IMR-90 (cell line): ENCODE data around the gene TOGARAM1. TPM values are rescaled to one million over a fixed set of nuclear protein-coding genes. Genes with fewer than 3 reads are reported as not detected.

Experiments used
- ATAC-seq: fragments of 200-7000 bp; cut with Tn5 transposase; 2 replicates; pipeline ENCODE4 v1.9.1; 2020; ENCODE audit warnings: low read depth, mild to moderate bottlenecking, moderate library complexity
- BruUV-seq: library from RNA; stranded (reverse); fragments of 400-500 nt; replicated peaks from 2 replicates; lab custom pipeline; 2021; lab: Mats Ljungman, UMichigan
- CTCF ChIA-PET: fragments of 300-600 bp; formaldehyde crosslinking; extraction: SDS; loops from one replicate; lab custom pipeline; 2021; ENCODE audit warnings: antibody characterized with exemption; lab: Yijun Ruan, JAX
- POLR2A ChIA-PET: fragments of 300-600 bp; sonication (Branson Sonifier 250); formaldehyde crosslinking; loops from one replicate; lab custom pipeline; 2022; ENCODE audit warnings: antibody characterized with exemption; ENCODE audit not compliant: unreplicated experiment; lab: Charles Lee
- DNase-seq: peaks from one replicate; pipeline ENCODE4 v3.0.0; 2013
- H2AFZ ChIP-seq: replicated peaks from 2 replicates; pipeline ENCODE3; 2013; ENCODE audit warnings: low read length, mild to moderate bottlenecking; ENCODE audit not compliant: poor library complexity
- H2AK5ac ChIP-seq: 2 replicates; pipeline ENCODE4 v1.6.1; 2013; ENCODE audit warnings: low read depth, low read length, inconsistent platforms
- H2AK9ac ChIP-seq: replicated peaks from 2 replicates; pipeline ENCODE3; 2013; ENCODE audit warnings: mild to moderate bottlenecking, low read depth, low read length, moderate library complexity; ENCODE audit not compliant: poor library complexity
- H2BK120ac ChIP-seq: 2 replicates; pipeline ENCODE4 v1.6.1; 2013; ENCODE audit warnings: low read depth, low read length, inconsistent platforms
- H2BK15ac ChIP-seq: 3 replicates; pipeline ENCODE4 v1.6.1; 2013; ENCODE audit warnings: low read depth, low read length, inconsistent platforms
- H2BK20ac ChIP-seq: 2 replicates; pipeline ENCODE4 v1.6.1; 2013; ENCODE audit warnings: low read depth, mild to moderate bottlenecking, inconsistent platforms, low read length, moderate library complexity
- H2BK5ac ChIP-seq: 2 replicates; pipeline ENCODE4 v1.6.1; 2013; ENCODE audit warnings: mild to moderate bottlenecking, low read depth, low read length, inconsistent platforms; ENCODE audit not compliant: poor library complexity, severe bottlenecking
- H3K14ac ChIP-seq: replicated peaks from 2 replicates; pipeline ENCODE4 v1.6.1; 2013; ENCODE audit warnings: low read depth, low read length, inconsistent platforms
- H3K18ac ChIP-seq: 2 replicates; pipeline ENCODE4 v1.6.1; 2013; ENCODE audit warnings: low read depth, low read length, control low read depth
- H3K23ac ChIP-seq: 2 replicates; pipeline ENCODE4 v1.6.1; 2013; ENCODE audit warnings: low read depth, low read length, inconsistent platforms
- H3K27ac ChIP-seq: 2 replicates; pipeline ENCODE4 v1.5.1; 2013; ENCODE audit warnings: mild to moderate bottlenecking, control low read depth, low read length; ENCODE audit not compliant: insufficient read depth
- H3K27me3 ChIP-seq: 2 replicates; pipeline ENCODE4 v1.6.1; 2013; ENCODE audit warnings: low read length; ENCODE audit not compliant: control insufficient read depth, insufficient read depth
- H3K36me3 ChIP-seq: 2 replicates; pipeline ENCODE4 v1.6.1; 2013; ENCODE audit warnings: low read length, mixed read lengths; ENCODE audit not compliant: control insufficient read depth, insufficient read depth
- H3K4ac ChIP-seq: 2 replicates; pipeline ENCODE4 v1.6.1; 2013; ENCODE audit warnings: low read depth, low read length, inconsistent platforms
- H3K4me1 ChIP-seq: 2 replicates; pipeline ENCODE4 v1.6.1; 2013; ENCODE audit warnings: low read length, mixed read lengths; ENCODE audit not compliant: control insufficient read depth, insufficient read depth
- H3K4me2 ChIP-seq: 2 replicates; pipeline ENCODE4 v1.6.1; 2013; ENCODE audit warnings: low read depth, mild to moderate bottlenecking, control low read depth, low read length, moderate library complexity
- H3K4me3 ChIP-seq: 2 replicates; pipeline ENCODE4 v1.5.1; 2013; ENCODE audit warnings: low read depth, mild to moderate bottlenecking, control low read depth, low read length, moderate library complexity; ENCODE audit not compliant: insufficient read depth
- H3K56ac ChIP-seq: 2 replicates; pipeline ENCODE4 v1.6.1; 2013; ENCODE audit warnings: low read length, inconsistent platforms; ENCODE audit not compliant: insufficient read depth; ENCODE audit errors: extremely low read depth
- H3K79me1 ChIP-seq, 2 experiments: 2 replicates each; pipeline ENCODE4 v1.6.1; 2013; ENCODE audit warnings: low read length in 2 of 2, inconsistent platforms in 1 of 2, low read depth in 1 of 2
- H3K9ac ChIP-seq: 2 replicates; pipeline ENCODE4 v1.6.1; 2013; ENCODE audit warnings: low read depth, low read length, control low read depth
- H3K9me1 ChIP-seq: 2 replicates; pipeline ENCODE4 v1.6.1; 2013; ENCODE audit warnings: low read length, inconsistent platforms; ENCODE audit not compliant: insufficient read depth
- H3K9me3 ChIP-seq: 2 replicates; pipeline ENCODE4 v1.6.1; 2013; ENCODE audit warnings: low read length; ENCODE audit not compliant: control insufficient read depth, insufficient read depth
- H4K20me1 ChIP-seq: 2 replicates; pipeline ENCODE4 v1.6.1; 2013; ENCODE audit warnings: low read length, inconsistent platforms; ENCODE audit not compliant: insufficient read depth
- H4K5ac ChIP-seq: 2 replicates; pipeline ENCODE4 v1.6.1; 2013; ENCODE audit warnings: mild to moderate bottlenecking, low read depth, low read length, control low read depth
- H4K8ac ChIP-seq, 2 experiments: 2 replicates each; pipeline ENCODE4 v1.6.1; 2013; ENCODE audit warnings: low read depth in 2 of 2, low read length in 2 of 2, control low read depth in 1 of 2, inconsistent platforms in 1 of 2
- H4K91ac ChIP-seq: 2 replicates; pipeline ENCODE4 v1.6.1; 2013; ENCODE audit warnings: low read depth, low read length, inconsistent platforms; ENCODE audit not compliant: insufficient read depth
- CEBPB ChIP-seq: IDR thresholded peaks from 2 replicates; pipeline ENCODE4 v1.6.1; 2012; ENCODE audit warnings: low read depth, low read length, improper control_type of control experiment
- NFE2L2 ChIP-seq: fragments of 150-350 bp; IDR thresholded peaks from 2 replicates; pipeline ENCODE4 v1.6.1; 2016; ENCODE audit warnings: low read depth, mild to moderate bottlenecking, low read length
- USF2 ChIP-seq: fragments of 150-350 bp; IDR thresholded peaks from 2 replicates; pipeline ENCODE4 v1.6.1; 2017; ENCODE audit warnings: mild to moderate bottlenecking, antibody characterized with exemption, low read length, low read depth
- WGBS, 2 experiments: methylation state at CpG; one replicate each; pipeline versions ENCODE4 v1.1.5 to v1.1.7; 2013; ENCODE audit warnings: missing lambda C conversion rate in 2 of 2; ENCODE audit not compliant: insufficient read length in 1 of 2; ENCODE audit errors: extremely low coverage in 2 of 2; 5-methylcytosine and 5-hydroxymethylcytosine counted together
- dilution Hi-C: fragments of 300-500 bp; cut with HindIII; formaldehyde crosslinking; loops from one replicate; pipeline ENCODE4 v1.14.3; 2018; ENCODE audit warnings: low sequenced_read_pairs; ENCODE audit not compliant: unreplicated experiment
- in situ Hi-C: fragments of 300-500 bp; cut with MboI; formaldehyde crosslinking; loops from 3 replicates; pipeline ENCODE4 v1.14.3; 2019; ENCODE audit warnings: low sequenced_read_pairs, inconsistent platforms, mixed read lengths
- intact Hi-C: fragments of 100-400 bp; cut with micrococcal nuclease; formaldehyde crosslinking; loops from 2 replicates; pipeline ENCODE4 v1.10.0; 2022
- polyA plus RNA-seq, 3 experiments: library from polyadenylated mRNA; depleted of rRNA; stranded (reverse); fragments of >200 nt; gene quantifications; 2 replicates each; pipeline ENCODE4 v1.2.3, GENCODE V29; 2012; ENCODE audit warnings: low replicate concordance in 1 of 3
- total RNA-seq: library from RNA; depleted of rRNA; stranded (reverse); fragments of >200 nt; gene quantifications from 2 replicates; pipeline ENCODE4 v1.2.3, GENCODE V29; 2012

TOGARAM1 gene
- total and polyA plus RNA-seq, 2 of the 4 experiments (the other 2 are of a cell fraction) = 3.1 to 13.4 TPM

DNA sequence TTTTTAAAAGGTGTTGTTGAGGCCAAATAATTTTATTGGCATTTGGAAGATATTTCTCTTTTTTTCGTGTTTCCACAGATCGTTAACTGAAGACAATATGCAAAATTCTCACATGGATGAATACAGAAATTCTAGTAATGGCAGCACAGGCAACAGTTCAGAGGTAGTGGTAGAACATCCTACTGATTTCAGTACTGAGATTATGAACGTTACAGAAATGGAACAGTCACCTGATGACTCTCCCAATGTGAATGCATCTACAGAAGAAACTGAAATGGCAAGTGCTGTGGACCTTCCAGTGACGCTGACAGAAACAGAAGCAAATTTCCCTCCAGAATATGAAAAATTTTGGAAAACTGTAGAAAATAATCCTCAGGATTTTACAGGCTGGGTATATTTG lies 133.2 kb downstream of the TOGARAM1 start:
- H3K36me3 ChIP-seq = peaks cover 14% of the 10 kb centered on the region
- H3K4me1 ChIP-seq = no peaks in the 10 kb centered on the region
- no peak overlapping the region for H3K14ac ChIP-seq
- in situ Hi-C loops (no loop called here), intact Hi-C loops (no loop called here), dilution Hi-C loops (no loop called here)
- H2BK20ac ChIP-seq = no peak overlapping the region
- H2BK120ac ChIP-seq = no peak overlapping the region
- no peak overlapping the region for H3K27ac ChIP-seq
- TF ChIP-seq USF2 (no peak), CEBPB (no peak), NFE2L2 (no peak)
- H2BK5ac ChIP-seq = no peak overlapping the region
- H3K27me3 ChIP-seq = no peaks in the 10 kb centered on the region
- H2BK15ac ChIP-seq = no peak overlapping the region
- no peak overlapping the region for H3K56ac ChIP-seq
- no peaks in the 10 kb centered on the region for H3K9me3 ChIP-seq
- H3K18ac ChIP-seq = no peak overlapping the region
- DNase-seq = no peak
- no TSS peak for BruUV-seq
- peaks cover 4% of the 10 kb centered on the region; the same call in 1 of the 2 replicates for H3K9me1 ChIP-seq
- CTCF ChIA-PET = interaction anchor here (0.6 to 1.0 kb wide), 3 partner anchors 33 to 146 kb away, joined by 3 to 4 read pairs (median 3); no protein-coding TSS in a partner anchor
- H3K4ac ChIP-seq = no peak overlapping the region
- peaks cover 28% of the 10 kb centered on the region for H4K20me1 ChIP-seq
- H3K23ac ChIP-seq = no peak overlapping the region
- no peak overlapping the region for H4K8ac ChIP-seq
- H3K4me2 ChIP-seq = no peak overlapping the region
- H2AK9ac ChIP-seq = no peak overlapping the region
- POLR2A ChIA-PET = no interaction called here
- H3K79me1 ChIP-seq = peaks cover 20 to 28% of the 10 kb centered on the region in 2 experiments
- 100% methylated on average over 2 of the region's 4 CpGs; no CpG with 5 or more reads in 1 of the 2 experiments for WGBS, 2 experiments
- no peak overlapping the region for H4K91ac ChIP-seq
- H2AFZ ChIP-seq = no peak overlapping the region
- ATAC-seq = no peak
- no peak overlapping the region for H3K9ac ChIP-seq
- no peak overlapping the region for H4K5ac ChIP-seq
- H3K4me3 ChIP-seq = no peak overlapping the region
- no peak overlapping the region for H2AK5ac ChIP-seq
